Measurements from ENCODE around the gene YTHDC2.

The YTHDC2 gene

GRCh38 chr5:113607361-113607760 is 93.9 kb downstream of the YTHDC2 start:
- no peak for DNase-seq

- peak in 1 of 2 experiments; percentile 7 for DNase-seq
Observed at GRCh38 chr5:113608113-113608596, 94.7 kb downstream of the YTHDC2 start.

- peak; percentile 55 to 82 for DNase-seq
Observed at GRCh38 chr5:113612060-113612496, 98.6 kb downstream of the YTHDC2 start.

- no peak for DNase-seq
Observed at GRCh38 chr5:113614191-113614590, 100.7 kb downstream of the YTHDC2 start.

GRCh38 chr5:113615708-113616107 is 102.2 kb downstream of the YTHDC2 start:
- no peak for DNase-seq

- no peak for DNase-seq
Observed at GRCh38 chr5:113617191-113617796, 103.8 kb downstream of the YTHDC2 start.

DNA sequence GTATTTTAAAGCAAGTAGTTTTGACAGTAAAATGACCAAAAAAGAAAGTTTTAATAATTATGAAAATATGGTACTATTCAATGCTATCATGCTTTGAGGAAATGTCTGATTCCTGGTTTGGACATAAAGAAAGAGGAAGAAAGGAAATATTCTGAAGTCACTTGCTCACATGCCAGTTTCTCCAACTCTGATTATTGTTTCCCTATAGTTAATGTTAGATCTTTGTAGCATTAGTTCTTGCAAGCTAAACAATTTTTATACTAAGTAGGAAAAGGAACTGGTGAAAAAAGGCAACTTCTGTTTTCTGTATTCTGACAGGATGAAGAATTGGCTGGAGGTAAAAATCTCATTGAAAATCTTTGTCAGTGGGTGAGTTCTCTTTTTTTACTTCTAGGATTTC is 119.5 kb downstream of the YTHDC2 start:
- DNase-seq, result no peak

DNA sequence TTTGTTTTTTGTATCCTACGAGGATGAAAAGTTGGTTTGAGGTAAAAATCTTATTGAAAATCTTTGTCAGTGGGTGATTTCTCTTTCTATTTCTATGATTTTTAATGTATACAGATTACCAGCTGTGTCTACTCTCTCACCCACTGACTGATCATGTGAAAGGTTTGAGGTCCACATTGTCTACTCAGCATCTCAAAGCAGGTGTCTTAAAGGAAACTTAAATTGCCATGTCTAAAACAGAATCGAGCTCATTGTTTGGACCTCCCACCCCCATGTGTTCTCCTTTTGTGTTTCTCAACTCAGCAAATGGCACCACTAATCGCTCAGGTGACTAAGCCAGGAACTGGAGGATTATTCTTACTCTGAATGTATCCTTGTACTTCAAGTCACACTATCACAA is 121.5 kb downstream of the YTHDC2 start:
- no peak for DNase-seq

DNA sequence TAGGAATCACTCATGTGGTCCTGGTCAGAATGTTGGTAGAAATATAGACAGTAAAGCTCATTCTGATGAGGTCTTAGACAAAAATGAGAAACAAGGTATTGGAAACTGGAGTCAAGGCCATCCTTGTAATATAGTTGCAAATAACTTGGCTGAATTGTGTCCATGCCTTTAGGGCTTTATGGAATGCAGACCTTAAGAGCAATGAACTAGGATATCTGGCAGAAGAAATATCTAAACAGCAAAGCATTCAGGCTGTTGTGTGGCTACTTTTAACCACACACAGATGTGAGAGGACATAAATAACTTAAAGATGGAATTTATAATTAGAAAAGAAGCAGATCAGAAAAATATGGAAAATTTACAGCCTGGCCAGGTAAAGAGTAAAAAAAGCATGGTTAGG is 128.2 kb downstream of the YTHDC2 start:
- no peak for DNase-seq
